ENCODE data around the gene ANKRD33.

Gene ANKRD33

GRCh38 chr12:51901881-51902280, 14.0 kb downstream of the ANKRD33 start:
- TF ChIP-seq, protein P1, sequence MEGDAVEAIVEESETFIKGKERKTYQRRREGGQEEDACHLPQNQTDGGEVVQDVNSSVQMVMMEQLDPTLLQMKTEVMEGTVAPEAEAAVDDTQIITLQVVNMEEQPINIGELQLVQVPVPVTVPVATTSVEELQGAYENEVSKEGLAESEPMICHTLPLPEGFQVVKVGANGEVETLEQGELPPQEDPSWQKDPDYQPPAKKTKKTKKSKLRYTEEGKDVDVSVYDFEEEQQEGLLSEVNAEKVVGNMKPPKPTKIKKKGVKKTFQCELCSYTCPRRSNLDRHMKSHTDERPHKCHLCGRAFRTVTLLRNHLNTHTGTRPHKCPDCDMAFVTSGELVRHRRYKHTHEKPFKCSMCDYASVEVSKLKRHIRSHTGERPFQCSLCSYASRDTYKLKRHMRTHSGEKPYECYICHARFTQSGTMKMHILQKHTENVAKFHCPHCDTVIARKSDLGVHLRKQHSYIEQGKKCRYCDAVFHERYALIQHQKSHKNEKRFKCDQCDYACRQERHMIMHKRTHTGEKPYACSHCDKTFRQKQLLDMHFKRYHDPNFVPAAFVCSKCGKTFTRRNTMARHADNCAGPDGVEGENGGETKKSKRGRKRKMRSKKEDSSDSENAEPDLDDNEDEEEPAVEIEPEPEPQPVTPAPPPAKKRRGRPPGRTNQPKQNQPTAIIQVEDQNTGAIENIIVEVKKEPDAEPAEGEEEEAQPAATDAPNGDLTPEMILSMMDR (conservative IDR thresholded peaks at IDR 0.05; ENCODE audit: low read depth, low read length): no peak
- Histone ChIP-seq H2AFZ (ENCODE audit: low read depth) (no peak overlapping the region), H3K4me3 (IDR thresholded peaks at IDR 0.05; ENCODE audit: insufficient read depth, low read depth, low read length) (no peak overlapping the region), H3K27ac (no peak overlapping the region), H3K36me3 (ENCODE audit: insufficient read depth) (no peaks in the 10 kb centered on the region), H3K9ac (no peak overlapping the region), H4K20me1 (ENCODE audit: insufficient read depth) (no peaks in the 10 kb centered on the region), H3K4me2 (no peak overlapping the region), H3K79me2 (ENCODE audit: insufficient read depth, low read depth) (no peaks in the 10 kb centered on the region), H3K27me3 (ENCODE audit: insufficient read depth, low read depth) (no peaks in the 10 kb centered on the region), H3K4me1 (ENCODE audit: low read depth, poor library complexity, severe bottlenecking) (no peaks in the 10 kb centered on the region)

GRCh38 chr12:51904951-51905470, 17.1 kb downstream of the ANKRD33 start:
- no peak overlapping the region for H2AFZ ChIP-seq (ENCODE audit: low read depth)
- no peaks in the 10 kb centered on the region for H4K20me1 ChIP-seq (ENCODE audit: insufficient read depth)
- H3K27me3 ChIP-seq (ENCODE audit: insufficient read depth, low read depth): no peaks in the 10 kb centered on the region
- no peaks in the 10 kb centered on the region for H3K36me3 ChIP-seq (ENCODE audit: insufficient read depth)
- H3K9ac ChIP-seq: no peak overlapping the region
- H3K4me3 ChIP-seq (IDR thresholded peaks at IDR 0.05; ENCODE audit: insufficient read depth, low read depth, low read length): no peak overlapping the region
- TF ChIP-seq, protein P1 (conservative IDR thresholded peaks at IDR 0.05; ENCODE audit: low read depth, low read length): no peak
- H3K4me1 ChIP-seq (ENCODE audit: low read depth, poor library complexity, severe bottlenecking): no peaks in the 10 kb centered on the region
- H3K79me2 ChIP-seq (ENCODE audit: insufficient read depth, low read depth): no peaks in the 10 kb centered on the region
- H3K27ac ChIP-seq: no peak overlapping the region
- H3K4me2 ChIP-seq: no peak overlapping the region

DNA sequence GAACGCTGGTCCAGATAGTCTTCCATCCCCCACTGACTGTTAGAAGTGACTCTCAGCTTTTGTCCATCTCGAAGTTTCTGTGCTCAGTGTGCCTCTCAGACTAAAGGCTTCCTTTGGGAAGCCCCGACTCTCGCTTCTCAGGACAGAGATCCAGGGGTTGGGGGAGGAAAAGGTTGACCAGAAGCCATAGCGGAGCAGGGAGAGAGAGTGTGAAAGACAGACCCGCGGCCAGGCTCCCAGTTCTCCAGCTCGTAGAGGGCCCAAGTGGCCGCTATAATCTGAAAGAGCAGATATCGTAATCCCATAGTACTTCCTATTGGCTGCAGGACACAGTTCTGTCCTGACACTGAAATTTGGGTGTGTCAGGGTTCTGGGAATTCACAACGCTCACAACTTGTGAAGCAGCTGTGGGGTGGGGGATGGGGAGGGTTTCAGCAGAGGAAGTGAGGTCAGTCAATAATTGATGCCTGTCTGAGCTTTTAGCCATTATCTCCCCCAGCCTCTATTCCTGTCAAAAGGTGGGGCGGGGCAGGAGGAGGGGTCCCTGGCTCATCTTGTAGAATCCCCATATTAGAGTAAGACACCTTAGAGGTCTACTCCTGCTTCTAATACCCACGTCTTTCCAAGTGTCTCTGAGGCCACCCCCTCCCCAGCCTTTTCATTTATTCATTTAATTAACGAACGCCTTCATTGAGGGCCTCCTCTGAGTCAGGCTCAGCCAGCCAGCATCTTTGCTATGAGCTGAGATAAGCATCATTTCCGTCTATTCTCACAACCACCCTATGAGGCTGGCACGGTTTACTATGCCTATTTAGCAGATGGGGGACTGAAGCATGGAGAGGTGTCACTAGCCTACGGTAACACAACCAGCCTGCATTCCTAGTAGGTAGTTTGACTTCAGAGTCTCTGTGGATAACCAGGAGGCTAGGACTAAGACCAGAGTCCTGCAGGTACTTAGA, 17.8 kb downstream of the ANKRD33 start:
- no peak overlapping the region for H2AFZ ChIP-seq (ENCODE audit: low read depth)
- H3K27ac ChIP-seq: no peak overlapping the region

GRCh38 chr12:51906430-51907082, 18.7 kb downstream of the ANKRD33 start:
- H2AFZ ChIP-seq (ENCODE audit: low read depth): no peak overlapping the region
- no peaks in the 10 kb centered on the region for H3K36me3 ChIP-seq (ENCODE audit: insufficient read depth)
- no peaks in the 10 kb centered on the region for H4K20me1 ChIP-seq (ENCODE audit: insufficient read depth)
- no peak overlapping the region for H3K4me2 ChIP-seq
- no peaks in the 10 kb centered on the region for H3K4me1 ChIP-seq (ENCODE audit: low read depth, poor library complexity, severe bottlenecking)
- H3K27me3 ChIP-seq (ENCODE audit: insufficient read depth, low read depth): no peaks in the 10 kb centered on the region
- H3K9ac ChIP-seq: no peak overlapping the region
- no peak overlapping the region for H3K27ac ChIP-seq
- H3K79me2 ChIP-seq (ENCODE audit: insufficient read depth, low read depth): no peaks in the 10 kb centered on the region
- TF ChIP-seq, protein P1 (conservative IDR thresholded peaks at IDR 0.05; ENCODE audit: low read depth, low read length): no peak
- H3K4me3 ChIP-seq (IDR thresholded peaks at IDR 0.05; ENCODE audit: insufficient read depth, low read depth, low read length): no peak overlapping the region

More for the DNA sequence above, 17.8 kb downstream of the ANKRD33 start:
- no peak overlapping the region for H3K4me3 ChIP-seq (IDR thresholded peaks at IDR 0.05; ENCODE audit: insufficient read depth, low read depth, low read length)
- H3K79me2 ChIP-seq (ENCODE audit: insufficient read depth, low read depth): no peaks in the 10 kb centered on the region
- no peaks in the 10 kb centered on the region for H3K4me1 ChIP-seq (ENCODE audit: low read depth, poor library complexity, severe bottlenecking)
- H3K36me3 ChIP-seq (ENCODE audit: insufficient read depth): no peaks in the 10 kb centered on the region
- H3K27me3 ChIP-seq (ENCODE audit: insufficient read depth, low read depth): no peaks in the 10 kb centered on the region
- no peak overlapping the region for H3K9ac ChIP-seq
- TF ChIP-seq, protein P1 (conservative IDR thresholded peaks at IDR 0.05; ENCODE audit: low read depth, low read length): no peak
- H4K20me1 ChIP-seq (ENCODE audit: insufficient read depth): no peaks in the 10 kb centered on the region
- no peak overlapping the region for H3K4me2 ChIP-seq
